Astrocyte (in vitro differentiated cells and primary cell): ENCODE results near the gene SLC35F1. TPM values are rescaled to one million over a fixed set of nuclear protein-coding genes. Genes with fewer than 3 reads are reported as not detected.

ENCODE experiments used
- DNase-seq: peaks from one replicate; pipeline ENCODE4 v3.0.0-alpha.2; 2010; ENCODE audit warnings: low read depth
- FAIRE-seq: peaks from 2 replicates; lab custom pipeline; 2011; peaks lifted over from hg19 to GRCh38; lab: Jason Lieb, UNC
- H2AFZ ChIP-seq: 2 replicates; pipeline ENCODE4 v1.6.0; 2012; ENCODE audit warnings: low read depth, low read length, inconsistent platforms
- H3K27ac ChIP-seq: 2 replicates; pipeline ENCODE4 v1.5.1; 2011; ENCODE audit warnings: low read depth, low read length, inconsistent platforms
- H3K27me3 ChIP-seq: 2 replicates; pipeline ENCODE4 v1.6.0; 2011; ENCODE audit warnings: low read length, inconsistent platforms; ENCODE audit not compliant: insufficient read depth
- H3K36me3 ChIP-seq: 2 replicates; pipeline ENCODE4 v1.5.1; 2011; ENCODE audit warnings: low read length, inconsistent platforms; ENCODE audit not compliant: insufficient read depth
- H3K4me1 ChIP-seq: 2 replicates; pipeline ENCODE4 v1.5.1; 2011; ENCODE audit warnings: low read length, inconsistent platforms; ENCODE audit not compliant: insufficient read depth
- H3K4me2 ChIP-seq: 2 replicates; pipeline ENCODE4 v1.6.0; 2012; ENCODE audit warnings: low read length, inconsistent platforms
- H3K4me3 ChIP-seq: 2 replicates; pipeline ENCODE4 v1.5.1; 2011; ENCODE audit warnings: low read depth, mild to moderate bottlenecking, low read length, inconsistent platforms; ENCODE audit not compliant: insufficient read depth
- H3K79me2 ChIP-seq: 2 replicates; pipeline ENCODE4 v1.6.0; 2012; ENCODE audit warnings: mild to moderate bottlenecking, low read length, inconsistent platforms; ENCODE audit not compliant: insufficient read depth
- H3K9ac ChIP-seq: 2 replicates; pipeline ENCODE4 v1.6.0; 2012; ENCODE audit warnings: mild to moderate bottlenecking, low read length, inconsistent platforms
- H3K9me3 ChIP-seq: 2 replicates; pipeline ENCODE4 v1.5.1; 2012; ENCODE audit warnings: low read depth, mild to moderate bottlenecking, low read length, inconsistent platforms; ENCODE audit not compliant: insufficient read depth
- H4K20me1 ChIP-seq: 2 replicates; pipeline ENCODE4 v1.6.0; 2012; ENCODE audit warnings: low read length, inconsistent platforms; ENCODE audit not compliant: insufficient read depth
- H3K27ac Mint-ChIP-seq: one replicate; pipeline ENCODE4 v1.8.0; 2021; ENCODE audit warnings: mild to moderate bottlenecking, mixed read lengths; ENCODE audit not compliant: unreplicated experiment
- H3K27me3 Mint-ChIP-seq: one replicate; pipeline ENCODE4 v1.8.0; 2021; ENCODE audit warnings: low read depth, mixed read lengths; ENCODE audit not compliant: unreplicated experiment
- H3K36me3 Mint-ChIP-seq: one replicate; pipeline ENCODE4 v1.8.0; 2021; ENCODE audit warnings: low read depth, mixed read lengths; ENCODE audit not compliant: unreplicated experiment
- H3K4me1 Mint-ChIP-seq: one replicate; pipeline ENCODE4 v1.8.0; 2021; ENCODE audit warnings: low read depth, mixed read lengths; ENCODE audit not compliant: unreplicated experiment
- H3K4me3 Mint-ChIP-seq: one replicate; pipeline ENCODE4 v1.8.0; 2021; ENCODE audit warnings: mild to moderate bottlenecking, moderate library complexity, mixed read lengths; ENCODE audit not compliant: unreplicated experiment
- H3K9me3 Mint-ChIP-seq: one replicate; pipeline ENCODE4 v1.8.0; 2021; ENCODE audit warnings: mild to moderate bottlenecking, mixed read lengths; ENCODE audit not compliant: unreplicated experiment
- EZH2 ChIP-seq: IDR thresholded peaks from 2 replicates; pipeline ENCODE4 v1.6.1; 2012; ENCODE audit warnings: mild to moderate bottlenecking, low read length, inconsistent platforms; ENCODE audit not compliant: insufficient read depth
- total RNA-seq: library from RNA; stranded (reverse); gene quantifications from 2 replicates; pipeline ENCODE4 v1.2.1, GENCODE V29; 2021
- TF ChIP-seq, protein P1 (sequence below): IDR thresholded peaks from 2 replicates; pipeline ENCODE4 v1.5.1; 2011; ENCODE audit warnings: low read depth, mild to moderate bottlenecking, inconsistent platforms, low read length, moderate library complexity; ENCODE audit not compliant: insufficient read depth

Gene SLC35F1
- total RNA-seq, 1 donor from 2014 or later = 1.0 TPM

DNA sequence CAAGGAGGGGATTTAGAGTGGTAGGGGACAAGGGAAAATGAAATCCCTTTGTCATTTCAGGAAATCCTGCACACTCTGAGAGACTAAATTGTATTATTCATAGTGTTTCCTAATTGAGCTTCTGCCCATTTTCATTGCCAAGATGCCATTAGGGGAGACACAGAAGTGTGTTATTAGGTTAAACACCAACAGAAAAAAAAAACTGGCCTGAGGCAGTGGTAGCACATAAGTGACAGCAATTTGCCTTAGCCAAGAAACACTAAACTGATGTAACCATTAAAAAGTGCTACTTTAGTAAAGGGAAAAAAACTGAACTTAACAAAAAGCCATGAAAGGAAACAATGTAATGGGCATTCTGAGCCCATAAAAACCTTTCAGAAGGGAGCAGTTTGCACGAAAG lies 370.6 kb downstream of the SLC35F1 start:
- Histone ChIP-seq H3K27me3 (peaks cover 3% of the 10 kb centered on the region), H2AFZ (no peak overlapping the region), H3K9ac (no peak overlapping the region), H3K4me2 (no peak overlapping the region), H4K20me1 (no peaks in the 10 kb centered on the region), H3K36me3 (no peaks in the 10 kb centered on the region), H3K9me3 (no peaks in the 10 kb centered on the region), H3K4me3 (no peak overlapping the region), H3K27ac (no peak overlapping the region), H3K79me2 (no peaks in the 10 kb centered on the region), H3K4me1 (no peaks in the 10 kb centered on the region)
- H3K27me3 Mint-ChIP-seq = no peaks in the 10 kb centered on the region
- DNase-seq (no peak), FAIRE-seq (no peak)
- no peak for TF ChIP-seq EZH2
- no peak overlapping the region for H3K27ac Mint-ChIP-seq
- H3K4me1 Mint-ChIP-seq = peaks cover 6% of the 10 kb centered on the region
- H3K4me3 Mint-ChIP-seq = no peak overlapping the region
- H3K9me3 Mint-ChIP-seq = no peaks in the 10 kb centered on the region
- H3K36me3 Mint-ChIP-seq = no peaks in the 10 kb centered on the region

DNA sequence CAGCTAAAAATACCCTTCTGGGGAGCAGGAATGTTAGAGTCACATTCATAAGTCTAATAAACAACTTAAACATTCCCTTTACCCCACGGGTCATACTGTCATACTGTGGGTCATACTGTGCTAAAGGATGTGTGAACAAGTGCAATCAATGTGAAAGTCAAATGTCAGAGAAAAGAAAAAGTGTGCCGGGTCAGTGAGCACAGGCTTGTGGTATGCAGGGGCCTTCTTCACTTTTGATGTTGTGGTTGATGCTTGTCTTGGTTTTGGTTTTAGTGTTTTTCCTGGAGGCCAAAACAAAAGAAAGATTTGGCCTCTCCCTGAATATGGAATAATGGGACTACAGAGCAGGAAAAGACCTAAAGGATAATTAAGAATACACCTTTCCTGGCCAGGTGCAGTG lies 373.1 kb downstream of the SLC35F1 start:
- no peak overlapping the region for H3K27ac ChIP-seq
- no peaks in the 10 kb centered on the region for H4K20me1 ChIP-seq
- no peaks in the 10 kb centered on the region for H3K36me3 ChIP-seq
- H3K27me3 Mint-ChIP-seq = no peaks in the 10 kb centered on the region
- no peak overlapping the region for H3K4me2 ChIP-seq
- H3K9me3 Mint-ChIP-seq = no peaks in the 10 kb centered on the region
- no peak overlapping the region for H3K9ac ChIP-seq
- H3K9me3 ChIP-seq = no peaks in the 10 kb centered on the region
- H3K4me1 ChIP-seq = no peaks in the 10 kb centered on the region
- no peak overlapping the region for H3K4me3 ChIP-seq
- H3K79me2 ChIP-seq = no peaks in the 10 kb centered on the region
- H2AFZ ChIP-seq = no peak overlapping the region
- H3K4me1 Mint-ChIP-seq = peaks cover 6% of the 10 kb centered on the region
- FAIRE-seq = no peak
- no peaks in the 10 kb centered on the region for H3K36me3 Mint-ChIP-seq
- peak; percentile 25 for DNase-seq
- H3K27ac Mint-ChIP-seq = no peak overlapping the region
- no peak overlapping the region for H3K4me3 Mint-ChIP-seq
- TF ChIP-seq EZH2 = no peak
- TF ChIP-seq, protein P1, sequence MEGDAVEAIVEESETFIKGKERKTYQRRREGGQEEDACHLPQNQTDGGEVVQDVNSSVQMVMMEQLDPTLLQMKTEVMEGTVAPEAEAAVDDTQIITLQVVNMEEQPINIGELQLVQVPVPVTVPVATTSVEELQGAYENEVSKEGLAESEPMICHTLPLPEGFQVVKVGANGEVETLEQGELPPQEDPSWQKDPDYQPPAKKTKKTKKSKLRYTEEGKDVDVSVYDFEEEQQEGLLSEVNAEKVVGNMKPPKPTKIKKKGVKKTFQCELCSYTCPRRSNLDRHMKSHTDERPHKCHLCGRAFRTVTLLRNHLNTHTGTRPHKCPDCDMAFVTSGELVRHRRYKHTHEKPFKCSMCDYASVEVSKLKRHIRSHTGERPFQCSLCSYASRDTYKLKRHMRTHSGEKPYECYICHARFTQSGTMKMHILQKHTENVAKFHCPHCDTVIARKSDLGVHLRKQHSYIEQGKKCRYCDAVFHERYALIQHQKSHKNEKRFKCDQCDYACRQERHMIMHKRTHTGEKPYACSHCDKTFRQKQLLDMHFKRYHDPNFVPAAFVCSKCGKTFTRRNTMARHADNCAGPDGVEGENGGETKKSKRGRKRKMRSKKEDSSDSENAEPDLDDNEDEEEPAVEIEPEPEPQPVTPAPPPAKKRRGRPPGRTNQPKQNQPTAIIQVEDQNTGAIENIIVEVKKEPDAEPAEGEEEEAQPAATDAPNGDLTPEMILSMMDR = no peak
- H3K27me3 ChIP-seq = peaks cover 3% of the 10 kb centered on the region

DNA sequence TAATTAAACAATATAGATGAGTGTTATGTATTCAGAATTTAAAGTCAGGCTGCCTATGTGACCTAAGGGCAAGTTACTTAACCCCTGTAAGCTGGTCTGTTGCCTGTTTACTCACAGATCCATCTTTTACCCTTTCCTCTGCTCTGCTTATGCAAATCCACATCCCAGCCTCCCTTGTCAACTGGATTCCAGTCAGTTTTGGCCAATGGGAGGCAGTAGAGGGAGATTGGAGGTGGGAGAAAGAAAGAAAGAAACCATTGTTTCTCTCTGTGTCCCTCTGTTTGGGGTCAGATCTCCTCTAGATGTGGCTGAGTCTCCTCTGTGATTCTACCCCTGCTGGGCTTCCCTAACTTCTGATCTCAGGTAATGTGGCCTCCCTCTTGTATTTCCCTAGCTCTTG lies 374.2 kb downstream of the SLC35F1 start:
- no peak overlapping the region for H3K4me3 Mint-ChIP-seq
- no peak overlapping the region for H2AFZ ChIP-seq
- H3K36me3 Mint-ChIP-seq = no peaks in the 10 kb centered on the region

More for the DNA sequence above, 374.2 kb downstream of the SLC35F1 start:
- Histone ChIP-seq H3K4me2 (no peak overlapping the region), H3K4me3 (no peak overlapping the region), H3K9me3 (no peaks in the 10 kb centered on the region), H3K36me3 (no peaks in the 10 kb centered on the region), H3K9ac (no peak overlapping the region), H4K20me1 (no peaks in the 10 kb centered on the region), H3K4me1 (no peaks in the 10 kb centered on the region), H3K79me2 (no peaks in the 10 kb centered on the region), H3K27me3 (peaks cover 3% of the 10 kb centered on the region), H3K27ac (no peak overlapping the region)
- no peak overlapping the region for H3K27ac Mint-ChIP-seq
- no peaks in the 10 kb centered on the region for H3K27me3 Mint-ChIP-seq
- TF ChIP-seq, protein P1 = no peak
- no peak for TF ChIP-seq EZH2
- DNase-seq (no peak), FAIRE-seq (no peak)
- H3K4me1 Mint-ChIP-seq = peaks cover 6% of the 10 kb centered on the region
- no peaks in the 10 kb centered on the region for H3K9me3 Mint-ChIP-seq
